Measurements from ENCODE around the gene PREPL.
"Not testable (repeated sequence)": the region's sequence is repeated elsewhere in the genome, so short reads cannot be mapped to it uniquely, and the experiment has no call there.

PREPL gene

DNA sequence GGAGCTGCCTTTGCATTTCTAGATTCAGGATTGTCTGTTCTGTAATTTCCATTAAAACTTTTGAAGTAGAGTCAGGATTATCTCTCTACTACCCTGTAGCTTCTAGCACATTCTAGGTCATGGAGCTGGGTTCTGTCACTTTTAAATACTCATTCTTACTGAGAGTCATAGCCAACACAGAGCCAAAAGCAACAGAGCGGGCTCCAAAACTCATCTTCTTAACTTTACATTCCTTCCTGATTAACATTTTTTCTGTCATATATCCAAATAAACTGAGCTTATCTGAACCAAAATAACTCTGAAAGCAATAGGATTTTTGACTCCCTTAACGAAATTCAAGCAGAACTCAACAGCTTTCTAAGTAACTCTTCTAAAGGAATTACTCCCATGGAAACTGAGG is 12.9 kb downstream of the PREPL start:
- no peak for DNase-seq (ENCODE audit: low read depth)

- DNase-seq (ENCODE audit: low read depth) = no peak
Observed at GRCh38 chr2:44347526-44347925, 13.8 kb downstream of the PREPL start.

DNA sequence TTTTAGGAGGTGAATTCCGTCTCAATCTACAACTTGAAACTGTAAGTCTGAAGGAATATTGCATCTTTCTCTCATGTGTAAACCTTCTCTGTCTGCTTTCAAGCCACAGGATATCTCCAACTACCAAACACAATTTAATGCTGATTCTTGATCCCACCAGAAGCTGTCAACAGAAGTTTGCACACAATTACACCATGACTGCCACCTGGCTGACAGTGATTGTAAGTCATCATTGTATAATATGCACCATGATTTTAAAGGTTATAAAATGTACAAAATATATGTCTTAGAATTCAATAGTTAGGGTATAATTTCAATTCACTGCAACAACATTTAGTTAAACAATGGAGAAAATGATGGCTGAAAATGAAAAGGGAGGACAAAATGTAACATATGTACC is 18.4 kb downstream of the PREPL start:
- DNase-seq (ENCODE audit: low read depth) = no peak

- no peak for DNase-seq (ENCODE audit: low read depth)
Observed at GRCh38 chr2:44335806-44336538, 25.3 kb downstream of the PREPL start.

DNA sequence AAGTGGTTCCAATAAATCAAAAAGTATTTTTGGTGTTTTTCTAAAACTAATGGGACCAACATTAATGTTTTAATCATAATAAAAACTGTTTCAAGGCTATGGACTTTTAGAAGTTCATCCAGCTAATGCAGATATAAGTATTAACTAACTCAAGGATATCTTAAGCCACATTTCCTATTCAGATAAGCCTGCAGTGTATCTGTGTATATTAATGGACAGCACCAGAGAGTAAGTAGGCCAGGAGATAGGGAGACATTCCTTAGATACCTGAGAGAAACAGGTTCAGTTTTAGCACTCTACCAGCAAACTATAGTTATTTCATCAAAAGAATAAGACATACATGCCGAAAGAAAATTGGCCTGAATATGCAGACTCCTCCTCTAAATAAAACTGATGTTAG is 27.3 kb downstream of the PREPL start:
- no peak for DNase-seq (ENCODE audit: low read depth)

DNA sequence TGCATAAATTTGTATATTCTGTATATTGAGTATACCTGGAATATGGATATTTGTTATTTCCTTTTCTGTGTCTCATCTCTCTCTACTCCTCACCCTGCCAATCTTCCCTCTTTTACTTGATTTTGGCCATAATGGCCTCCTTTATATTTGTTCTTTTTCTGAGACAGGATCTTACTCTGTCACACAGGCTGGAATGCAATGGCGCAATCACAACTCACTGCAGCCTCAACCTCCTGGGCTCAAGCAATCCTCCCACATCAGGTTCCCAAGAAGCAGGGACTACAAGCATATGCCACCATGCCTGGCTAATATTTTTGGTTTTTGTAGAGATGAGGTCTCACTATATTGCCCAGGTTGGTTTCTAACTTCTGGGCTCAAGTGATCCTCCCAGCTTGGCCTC is 30.5 kb downstream of the PREPL start:
- DNase-seq (ENCODE audit: low read depth) = no peak

DNA sequence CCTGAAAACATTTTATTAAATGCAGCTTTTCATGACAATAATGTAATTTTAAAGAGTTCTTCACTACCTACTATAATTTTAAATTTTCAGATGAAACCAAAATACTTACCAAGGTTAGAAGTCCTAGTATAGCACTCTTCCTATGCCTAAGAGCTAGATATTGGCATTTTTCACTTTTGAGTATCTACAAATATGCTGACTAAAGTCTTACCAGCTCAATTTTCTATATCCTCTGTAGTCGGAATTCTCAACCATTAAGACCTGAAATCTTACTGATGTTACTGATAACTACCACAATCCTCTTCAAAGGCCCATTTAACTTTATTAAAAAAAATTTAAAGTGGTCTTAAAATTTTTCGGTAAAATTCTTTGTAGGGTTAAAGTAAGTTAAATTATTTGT is 32.0 kb downstream of the PREPL start:
- no peak for DNase-seq (ENCODE audit: low read depth)

- DNase-seq (ENCODE audit: low read depth) = no peak
Observed at GRCh38 chr2:44328750-44329149, 32.5 kb downstream of the PREPL start.

GRCh38 chr2:44326548-44327264 is 34.6 kb downstream of the PREPL start:
- DNase-seq (ENCODE audit: low read depth) = no peak

DNA sequence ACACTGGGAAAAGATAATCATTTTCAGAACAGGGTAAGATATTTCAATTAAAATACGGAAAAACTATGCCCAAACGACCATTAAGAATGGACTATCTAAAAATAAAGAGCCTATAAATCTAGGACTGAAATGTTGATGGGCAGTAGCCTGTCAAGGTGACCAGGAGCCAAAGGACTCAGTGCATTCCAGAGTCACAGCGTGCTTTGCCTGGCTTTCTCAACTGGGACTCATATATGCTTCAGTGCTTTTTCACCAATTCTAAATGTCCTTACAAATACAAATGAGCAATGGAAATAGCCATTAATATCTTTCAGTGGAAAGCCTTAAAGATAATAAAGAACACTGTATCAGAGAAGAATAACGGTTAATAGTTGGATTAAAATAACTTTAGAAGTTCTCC is 35.4 kb downstream of the PREPL start:
- DNase-seq (ENCODE audit: low read depth) = no peak

DNA sequence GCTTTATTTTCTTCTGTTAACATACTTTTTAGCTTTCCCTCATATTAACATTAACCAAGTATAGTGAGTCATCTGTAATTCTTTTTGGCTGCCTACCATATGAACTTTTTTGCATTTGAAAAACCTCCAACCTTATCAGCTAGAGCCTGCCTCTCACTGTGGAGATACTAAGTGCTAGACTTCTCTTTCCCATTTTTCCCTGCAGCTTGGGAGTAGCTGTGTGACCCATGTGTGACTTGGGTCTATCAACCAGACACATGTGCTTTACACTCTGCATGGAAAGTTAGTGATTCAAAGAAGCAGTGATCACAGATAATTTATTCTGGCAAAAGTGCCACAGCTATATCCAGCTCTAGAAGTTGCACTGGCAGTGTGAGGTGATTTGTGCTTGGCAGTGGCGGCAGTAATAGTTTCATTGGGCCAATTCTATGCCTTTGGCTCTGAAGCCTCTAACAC is 36.3 kb downstream of the PREPL start:
- no peak for DNase-seq (ENCODE audit: low read depth)

DNA sequence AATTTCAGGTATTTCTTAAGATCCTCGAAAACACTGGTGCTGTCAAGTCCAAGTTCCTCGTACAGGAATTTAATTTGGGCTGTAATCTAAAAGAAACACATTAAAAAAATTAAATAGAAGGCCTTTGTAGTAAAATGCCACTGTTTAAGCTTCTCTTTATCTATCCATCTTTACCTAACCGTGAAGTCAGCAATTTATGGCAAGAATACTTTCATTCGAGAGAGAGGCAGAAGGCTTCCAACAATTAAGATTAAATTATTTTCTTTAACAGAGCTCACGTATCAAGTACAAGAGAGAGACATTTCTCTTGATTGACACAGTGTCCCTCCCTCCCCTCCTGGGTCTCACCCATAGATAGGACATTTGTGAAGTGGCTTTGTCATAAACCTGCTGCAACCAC is 39.9 kb downstream of the PREPL start:
- no peak for DNase-seq (ENCODE audit: low read depth)

DNA sequence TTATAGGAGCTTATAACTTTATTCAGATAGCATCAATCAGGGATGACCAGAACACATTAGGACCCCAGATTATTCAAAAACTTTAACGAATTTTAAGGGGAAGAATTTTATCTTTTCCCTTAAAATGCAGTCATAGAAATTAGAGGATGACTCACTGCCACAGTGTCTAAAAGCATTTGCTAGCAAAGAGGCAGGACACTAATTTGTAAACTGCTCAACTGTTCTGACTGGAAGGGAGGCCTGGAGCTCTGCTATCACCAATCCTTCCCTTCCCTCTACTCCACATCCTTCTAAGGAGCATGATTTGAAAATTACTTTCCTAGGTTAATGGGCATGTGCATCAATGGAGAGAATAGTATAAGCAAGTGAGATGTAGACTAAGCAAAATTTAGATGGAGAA is 40.5 kb downstream of the PREPL start:
- no peak for DNase-seq (ENCODE audit: low read depth)

- DNase-seq (ENCODE audit: low read depth) = no peak
Observed at GRCh38 chr2:44315945-44316344, 45.3 kb downstream of the PREPL start.

- no peak for DNase-seq (ENCODE audit: low read depth)
Observed at GRCh38 chr2:44314362-44314761, 46.9 kb downstream of the PREPL start.

DNA sequence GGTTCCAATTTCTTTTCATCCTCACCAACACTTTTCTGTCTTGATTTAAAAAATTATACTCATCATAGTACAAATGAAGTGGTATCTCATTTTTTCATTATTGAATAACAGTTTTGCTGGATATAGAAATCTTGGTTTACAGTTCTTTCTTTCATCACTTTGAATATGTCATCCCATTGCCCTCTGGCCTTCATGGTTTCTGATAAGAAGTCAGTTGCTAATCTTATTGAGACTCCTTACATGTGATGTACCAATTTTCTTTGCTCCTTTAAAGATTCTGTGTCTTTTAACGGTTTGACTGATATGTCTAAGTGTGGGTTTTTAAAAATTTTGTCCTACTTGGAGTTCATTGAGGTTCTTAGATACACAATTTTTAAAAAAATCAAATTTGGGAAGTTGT is 51.0 kb downstream of the PREPL start:
- DNase-seq (ENCODE audit: low read depth) = no peak

GRCh38 chr2:44305882-44306281 is 55.4 kb downstream of the PREPL start:
- DNase-seq (ENCODE audit: low read depth) = no peak

GRCh38 chr2:44304258-44304657 is 57.0 kb downstream of the PREPL start:
- DNase-seq (ENCODE audit: low read depth) = no peak

DNA sequence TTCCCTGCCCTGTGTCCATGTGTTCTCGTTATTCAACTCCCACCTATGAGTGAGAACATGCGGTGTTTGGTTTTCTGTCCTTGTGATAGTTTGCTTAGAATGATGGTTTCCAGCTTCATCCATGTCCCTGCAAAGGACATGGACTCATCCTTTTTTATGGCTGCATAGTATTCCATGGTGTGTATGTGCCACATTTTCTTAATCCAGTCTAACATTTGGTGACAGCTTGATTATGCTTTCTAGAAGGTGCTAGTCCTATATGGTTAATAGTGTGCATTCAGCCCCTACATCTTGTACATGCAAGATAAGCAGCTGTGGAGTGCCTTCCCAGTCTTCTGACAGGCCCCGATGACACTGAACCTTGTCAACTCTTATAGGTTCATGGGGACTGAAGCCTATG is 57.5 kb downstream of the PREPL start:
- DNase-seq (ENCODE audit: low read depth) = not testable (repeated sequence)

- no peak for DNase-seq (ENCODE audit: low read depth)
Observed at GRCh38 chr2:44301111-44301510, 60.2 kb downstream of the PREPL start.

- DNase-seq (ENCODE audit: low read depth) = no peak
Observed at GRCh38 chr2:44299635-44300034, 61.7 kb downstream of the PREPL start.

DNA sequence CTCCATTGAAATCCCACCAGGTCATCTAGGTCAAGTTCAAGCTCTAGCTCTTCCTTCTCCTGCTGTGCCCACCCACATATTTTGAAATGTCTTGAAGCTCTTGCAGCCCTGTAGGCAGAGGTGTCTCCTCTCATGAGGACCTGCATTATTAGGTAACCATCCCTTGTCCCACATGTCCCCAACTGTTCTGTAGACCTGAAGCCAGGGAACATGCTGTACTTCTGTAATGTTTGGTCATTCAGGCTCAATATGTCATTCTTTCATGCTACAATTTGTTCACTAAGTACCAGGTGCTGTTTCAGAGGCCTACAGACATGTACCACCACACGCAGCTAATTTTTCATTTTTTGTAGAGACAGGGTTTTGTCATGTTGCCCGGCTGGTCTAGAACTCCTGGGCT is 63.9 kb downstream of the PREPL start:
- DNase-seq (ENCODE audit: low read depth) = no peak

GRCh38 chr2:44296653-44297052 is 64.6 kb downstream of the PREPL start:
- DNase-seq (ENCODE audit: low read depth) = no peak
